Activated B cell treated with CpG ODN at 0.5 μM for 24 hours (primary cell): Measurements from ENCODE around the gene DPF3. TPM values are rescaled to one million over a fixed set of nuclear protein-coding genes. Genes with fewer than 3 reads are reported as not detected.
"Not testable (repeated sequence)": the region's sequence is repeated elsewhere in the genome, so short reads cannot be mapped to it uniquely, and the experiment has no call there.

Source experiments
- ATAC-seq: fragments of 200-7000 bp; cut with Tn5 transposase; one replicate; pipeline ENCODE4 v1.10.0; 2021; ENCODE audit warnings: low read depth, mild to moderate bottlenecking, moderate library complexity
- CTCF ChIA-PET: fragments of 350-600 bp; sonication (Branson Sonifier 250); formaldehyde crosslinking; loops from one replicate; lab custom pipeline; 2021; ENCODE audit warnings: antibody characterized with exemption; lab: Charles Lee
- POLR2A ChIA-PET: fragments of 350-600 bp; sonication (Branson Sonifier 250); formaldehyde crosslinking; loops from one replicate; lab custom pipeline; 2021; ENCODE audit warnings: antibody characterized with exemption; lab: Charles Lee
- DNase-seq: peaks from one replicate; pipeline ENCODE4 v3.0.0; 2022
- H3K27ac Mint-ChIP-seq: one replicate; pipeline ENCODE4 v1.8.0; 2020; ENCODE audit warnings: mixed read lengths
- H3K27me3 Mint-ChIP-seq: one replicate; pipeline ENCODE4 v1.8.0; 2021; ENCODE audit warnings: mixed read lengths
- H3K36me3 Mint-ChIP-seq: one replicate; pipeline ENCODE4 v1.8.0; 2021; ENCODE audit warnings: low read depth, mixed read lengths
- H3K4me1 Mint-ChIP-seq: one replicate; pipeline ENCODE4 v1.8.0; 2021; ENCODE audit warnings: mixed read lengths
- H3K4me3 Mint-ChIP-seq: one replicate; pipeline ENCODE4 v1.8.0; 2020; ENCODE audit warnings: mild to moderate bottlenecking, mixed read lengths
- H3K9me3 Mint-ChIP-seq: one replicate; pipeline ENCODE4 v1.8.0; 2020; ENCODE audit warnings: mixed read lengths
- CTCF ChIP-seq: fragments of 200-600 bp; IDR thresholded peaks from one replicate; pipeline ENCODE4 v1.8.0; 2022; ENCODE audit warnings: antibody characterized with exemption, mild to moderate bottlenecking
- intact Hi-C: fragments of 100-400 bp; cut with micrococcal nuclease; formaldehyde crosslinking; loops from one replicate; pipeline ENCODE4 v1.15.1; 2024
- total RNA-seq: library from RNA; stranded (reverse); gene quantifications from 2 replicates; pipeline ENCODE4 v1.2.3, GENCODE V29; 2022

DPF3 gene
- total RNA-seq, 1 donor from 2014 or later = 3.5 TPM

GRCh38 chr14:72876005-72876709 is 17.7 kb downstream of the DPF3 start:
- intact Hi-C loops = no loop called here
- peaks cover 27% of the 10 kb centered on the region for H3K4me1 Mint-ChIP-seq
- POLR2A ChIA-PET = no interaction called here
- CTCF ChIA-PET = no interaction called here
- H3K4me3 Mint-ChIP-seq = no peak overlapping the region
- peaks cover 9% of the 10 kb centered on the region for H3K9me3 Mint-ChIP-seq
- no peaks in the 10 kb centered on the region for H3K27me3 Mint-ChIP-seq
- H3K36me3 Mint-ChIP-seq = peaks cover 20% of the 10 kb centered on the region
- no peak overlapping the region for H3K27ac Mint-ChIP-seq
- ATAC-seq (no peak), DNase-seq (no peak)
- TF ChIP-seq CTCF = no peak

GRCh38 chr14:72870878-72871277 is 23.0 kb downstream of the DPF3 start:
- CTCF ChIA-PET, H3K27ac Mint-ChIP-seq, H3K4me3 Mint-ChIP-seq, DNase-seq, intact Hi-C loops, ATAC-seq, H3K27me3 Mint-ChIP-seq: not testable (repeated sequence)
- peaks cover 14% of the 10 kb centered on the region for H3K9me3 Mint-ChIP-seq
- peaks cover 22% of the 10 kb centered on the region for H3K36me3 Mint-ChIP-seq
- peaks cover 19% of the 10 kb centered on the region for H3K4me1 Mint-ChIP-seq
- POLR2A ChIA-PET = interaction anchor here (0.8 kb wide), 1 partner anchor 13 kb away, joined by 3 read pairs; no protein-coding TSS in a partner anchor

- Mint-ChIP-seq H3K4me3 (no peak overlapping the region), H3K9me3 (peaks cover 10% of the 10 kb centered on the region), H3K27ac (no peak overlapping the region), H3K4me1 (peaks cover 17% of the 10 kb centered on the region), H3K36me3 (peaks cover 22% of the 10 kb centered on the region), H3K27me3 (no peaks in the 10 kb centered on the region)
- intact Hi-C loops = no loop called here
- POLR2A ChIA-PET = interaction anchor here (0.5 kb wide), 1 partner anchor 330 kb away, joined by 3 read pairs; no protein-coding TSS in a partner anchor
- no peak for DNase-seq
- no peak for ATAC-seq
- CTCF ChIA-PET = no interaction called here
- no peak for TF ChIP-seq CTCF
These were observed 24.2 kb downstream of the DPF3 start for GRCh38 chr14:72869407-72870329.

- Mint-ChIP-seq H3K27ac (no peak overlapping the region), H3K4me1 (peaks cover 28% of the 10 kb centered on the region), H3K9me3 (peaks cover 8% of the 10 kb centered on the region), H3K36me3 (peaks cover 18% of the 10 kb centered on the region), H3K27me3 (no peaks in the 10 kb centered on the region), H3K4me3 (no peak overlapping the region)
- DNase-seq = no peak
- CTCF ChIA-PET = no interaction called here
- TF ChIP-seq CTCF = no peak
- POLR2A ChIA-PET = no interaction called here
- ATAC-seq = no peak
- intact Hi-C loops = no loop called here
These were observed 25.4 kb downstream of the DPF3 start for GRCh38 chr14:72868500-72868899.

GRCh38 chr14:72864712-72865365 is 29.1 kb downstream of the DPF3 start:
- Mint-ChIP-seq H3K4me1 (peaks cover 44% of the 10 kb centered on the region), H3K36me3 (peaks cover 11% of the 10 kb centered on the region), H3K27me3 (no peaks in the 10 kb centered on the region), H3K27ac (no peak overlapping the region), H3K9me3 (no peaks in the 10 kb centered on the region), H3K4me3 (no peak overlapping the region)
- ATAC-seq (no peak), DNase-seq (no peak)
- intact Hi-C loops = no loop called here
- TF ChIP-seq CTCF = no peak
- ChIA-PET POLR2A (no interaction called here), CTCF (interaction anchor here (1.3 kb wide), 1 partner anchor 39 kb away, joined by 3 read pairs; no protein-coding TSS in a partner anchor)
